Cardiac muscle cell (in vitro differentiated cells and primary cell): ENCODE results near the gene STK10. TPM values are rescaled to one million over a fixed set of nuclear protein-coding genes. Genes with fewer than 3 reads are reported as not detected.

Experiments
- DNase-seq, 2 donors: peaks; one replicate each; pipeline versions ENCODE4 v3.0.0 to v3.0.0-alpha.2; 2010 to 2017; ENCODE audit warnings: low read depth in 1 of 2, low spot score in 1 of 2
- H3K27ac ChIP-seq: fragments of 200-600 bp; sonication (generic); 2 replicates; pipeline ENCODE4 v1.5.1; 2016
- H3K27me3 ChIP-seq: fragments of 200-600 bp; sonication (generic); 2 replicates; pipeline ENCODE4 v1.6.0; 2016; ENCODE audit warnings: control low read depth
- H3K36me3 ChIP-seq: fragments of 200-600 bp; sonication (generic); 2 replicates; pipeline ENCODE4 v1.5.1; 2016; ENCODE audit warnings: control low read depth
- H3K4me1 ChIP-seq: fragments of 200-600 bp; sonication (generic); 2 replicates; pipeline ENCODE4 v1.8.1; 2017; ENCODE audit warnings: low read depth, mild to moderate bottlenecking, mixed run types
- H3K4me3 ChIP-seq: fragments of 200-600 bp; sonication (generic); 2 replicates; pipeline ENCODE4 v1.5.1; 2016; ENCODE audit warnings: mild to moderate bottlenecking
- H3K9me3 ChIP-seq: fragments of 200-600 bp; sonication (generic); 2 replicates; pipeline ENCODE4 v1.5.1; 2017; ENCODE audit warnings: low read depth, mild to moderate bottlenecking, control low read depth
- CTCF ChIP-seq: IDR thresholded peaks from 2 replicates; pipeline ENCODE4 v1.5.1; 2012; ENCODE audit warnings: low read depth, mild to moderate bottlenecking, low read length
- polyA plus RNA-seq: library from polyadenylated mRNA; unstranded; fragments of >200 nt; fragmentation: Nextera tagmentation; extraction: Ambion mirVana; gene quantifications from 2 replicates; pipeline ENCODE4 v1.2.1, GENCODE V29; 2016
- total RNA-seq: library from RNA; depleted of rRNA; stranded (reverse); fragments of >200 nt; gene quantifications from 2 replicates; pipeline ENCODE4 v1.2.3, GENCODE V29; 2016

Gene STK10
- total and polyA plus RNA-seq, 2 experiments from 2014 or later = 10.8 to 16.4 TPM

- no peak for TF ChIP-seq CTCF
- H3K9me3 ChIP-seq = no peaks in the 10 kb centered on the region
- H3K36me3 ChIP-seq = no peaks in the 10 kb centered on the region
- H3K4me3 ChIP-seq = no peak overlapping the region
- no peaks in the 10 kb centered on the region for H3K27me3 ChIP-seq
- H3K27ac ChIP-seq = no peak overlapping the region
- peaks cover 4% of the 10 kb centered on the region for H3K4me1 ChIP-seq
- no peak for DNase-seq
Observed at GRCh38 chr5:172140866-172141265, 47.2 kb downstream of the STK10 start.

- DNase-seq = no peak
- Histone ChIP-seq H3K27me3 (no peaks in the 10 kb centered on the region), H3K9me3 (no peaks in the 10 kb centered on the region), H3K27ac (no peak overlapping the region), H3K4me3 (no peak overlapping the region), H3K4me1 (peaks cover 4% of the 10 kb centered on the region), H3K36me3 (no peaks in the 10 kb centered on the region)
- TF ChIP-seq CTCF = no peak
Observed at GRCh38 chr5:172140120-172140519, 47.9 kb downstream of the STK10 start.

GRCh38 chr5:172137046-172137445, 51.0 kb downstream of the STK10 start:
- Histone ChIP-seq H3K27ac (no peak overlapping the region), H3K9me3 (no peaks in the 10 kb centered on the region), H3K36me3 (no peaks in the 10 kb centered on the region), H3K27me3 (no peaks in the 10 kb centered on the region), H3K4me3 (no peak overlapping the region), H3K4me1 (peaks cover 4% of the 10 kb centered on the region)
- DNase-seq = no peak
- TF ChIP-seq CTCF = no peak

- Histone ChIP-seq H3K9me3 (no peaks in the 10 kb centered on the region), H3K4me3 (no peak overlapping the region), H3K27ac (no peak overlapping the region)
Observed at GRCh38 chr5:172133359-172134029, 54.5 kb downstream of the STK10 start.

GRCh38 chr5:172131690-172132089, 56.3 kb downstream of the STK10 start:
- Histone ChIP-seq H3K27ac (no peak overlapping the region), H3K4me3 (no peak overlapping the region), H3K4me1 (no peaks in the 10 kb centered on the region), H3K36me3 (no peaks in the 10 kb centered on the region), H3K9me3 (no peaks in the 10 kb centered on the region), H3K27me3 (no peaks in the 10 kb centered on the region)
- DNase-seq = no peak
- TF ChIP-seq CTCF = no peak

More at GRCh38 chr5:172133359-172134029, 54.5 kb downstream of the STK10 start:
- DNase-seq = peak in 1 of 2 donors; percentile 93
- H3K27me3 ChIP-seq = no peaks in the 10 kb centered on the region
- TF ChIP-seq CTCF = no peak
- H3K4me1 ChIP-seq = no peaks in the 10 kb centered on the region
- no peaks in the 10 kb centered on the region for H3K36me3 ChIP-seq
